K562 (cell line): ENCODE data around the gene UPK2. TPM values are rescaled to one million over a fixed set of nuclear protein-coding genes. Genes with fewer than 3 reads are reported as not detected.
A peak's percentile ranks its signal among the peaks of the same experiment; 100 is the strongest.

Source experiments
- ARNT ChIP-seq, 2 experiments: fragments of 450-650 bp; IDR thresholded peaks; 2 replicates each; pipeline ENCODE4 v1.6.1; 2016; ENCODE audit warnings: mild to moderate bottlenecking in 1 of 2
- ATF7 ChIP-seq: fragments of 450-650 bp; IDR thresholded peaks from 2 replicates; pipeline ENCODE4 v1.7.1; 2014; ENCODE audit warnings: mild to moderate bottlenecking, moderate library complexity
- BRF2 ChIP-seq: IDR thresholded peaks from 3 replicates; pipeline ENCODE4 v1.6.1; 2011; ENCODE audit warnings: borderline replicate concordance, mild to moderate bottlenecking; ENCODE audit not compliant: insufficient read length, insufficient read depth
- CCAR2 ChIP-seq: fragments of 200-400 bp; formaldehyde crosslinking; IDR thresholded peaks from 2 replicates; pipeline ENCODE4 v1.6.1; 2017; ENCODE audit warnings: mild to moderate bottlenecking, low read depth, low read length
- GATA2 ChIP-seq: sonication (generic); formaldehyde crosslinking; IDR thresholded peaks from 2 replicates; pipeline ENCODE4 v1.4.0; 2020; ENCODE audit warnings: mild to moderate bottlenecking, missing genetic modification reagents
- HDAC6 ChIP-seq: IDR thresholded peaks from 2 replicates; pipeline ENCODE4 v1.6.1; 2012; ENCODE audit warnings: low read depth, mild to moderate bottlenecking, control low read depth, inconsistent platforms, low read length, moderate library complexity
- HMGXB4 ChIP-seq: sonication (generic); formaldehyde crosslinking; IDR thresholded peaks from 2 replicates; pipeline ENCODE4 v1.8.1; 2023; ENCODE audit warnings: mild to moderate bottlenecking, missing genetic modification reagents
- NFYB ChIP-seq: IDR thresholded peaks from 2 replicates; pipeline ENCODE4 v1.6.1; 2011; ENCODE audit warnings: mild to moderate bottlenecking, moderate library complexity; ENCODE audit not compliant: insufficient read length; ENCODE audit errors: extremely low read depth
- PRMT5 ChIP-seq: sonication (generic); formaldehyde crosslinking; IDR thresholded peaks from 2 replicates; pipeline ENCODE4 v1.5.0; 2020; ENCODE audit warnings: missing genetic modification reagents
- SNRNP70 ChIP-seq: fragments of 200-400 bp; formaldehyde crosslinking; optimal IDR thresholded peaks from 2 replicates; pipeline ENCODE3; 2017; ENCODE audit warnings: low read depth, low read length
- SREBF1 ChIP-seq: fragments of 150-350 bp; IDR thresholded peaks from 2 replicates; pipeline ENCODE4 v1.6.1; 2014; ENCODE audit warnings: antibody characterized with exemption, low read depth, low read length, borderline replicate concordance
- STAT6 ChIP-seq: sonication (generic); formaldehyde crosslinking; IDR thresholded peaks from 2 replicates; pipeline ENCODE4 v1.8.1; 2023; ENCODE audit warnings: mild to moderate bottlenecking, missing genetic modification reagents
- USF2 ChIP-seq: sonication (generic); formaldehyde crosslinking; IDR thresholded peaks from 2 replicates; pipeline ENCODE4 v1.5.0; 2020; ENCODE audit warnings: missing genetic modification reagents
- YBX1 ChIP-seq: fragments of 450-650 bp; IDR thresholded peaks from 2 replicates; pipeline ENCODE4 v1.7.1; 2016; ENCODE audit warnings: mild to moderate bottlenecking
- ZNF232 ChIP-seq: sonication (generic); formaldehyde crosslinking; IDR thresholded peaks from 2 replicates; pipeline ENCODE4 v1.8.0; 2022; ENCODE audit warnings: mild to moderate bottlenecking, missing genetic modification reagents
- ZNF277 ChIP-seq: fragments of 250-450 bp; sonication (Bioruptor Pico); IDR thresholded peaks from 2 replicates; pipeline ENCODE4 v1.8.0; 2022; ENCODE audit warnings: inconsistent platforms, mild to moderate bottlenecking, moderate library complexity, borderline replicate concordance
- ZNF584 ChIP-seq: fragments of 200-800 bp; sonication (Bioruptor generic); IDR thresholded peaks from 2 replicates; pipeline ENCODE4 v1.6.1; 2016; ENCODE audit warnings: low read depth, mild to moderate bottlenecking, missing genetic modification characterization, missing compliant biosample characterization
- ZNF589 ChIP-seq: fragments of 200-800 bp; sonication (Bioruptor generic); IDR thresholded peaks from 2 replicates; pipeline ENCODE4 v1.6.1; 2016; ENCODE audit warnings: low read depth, missing genetic modification characterization, missing compliant biosample characterization
- ZNF696 ChIP-seq: fragments of 250-450 bp; sonication (Bioruptor Pico); conservative IDR thresholded peaks from 2 replicates; pipeline ENCODE4 v1.4.0; 2020; ENCODE audit warnings: mild to moderate bottlenecking, moderate library complexity
- ZNF778 ChIP-seq: fragments of 450-650 bp; formaldehyde crosslinking; IDR thresholded peaks from 2 replicates; pipeline ENCODE4 v1.4.0; 2020; ENCODE audit warnings: mild to moderate bottlenecking, moderate library complexity
- polyA plus RNA-seq, 8 experiments: library from polyadenylated mRNA; depleted of rRNA in 4 of 8; stranded (reverse) in 5 of 8; unstranded in 3 of 8; fragments of >200 nt; fragmentation: Nextera tagmentation in 2 of 8; fragmentation: Illumina TruSeq in 1 of 8; extraction: Ambion mirVana in 2 of 8; extraction: Trizol in 1 of 8; gene quantifications; 2 replicates each; pipeline versions ENCODE4 v1.2.1 to v1.2.3, GENCODE V29; 2011 to 2014; ENCODE audit warnings: inconsistent platforms in 1 of 8, missing spikeins in 1 of 8
- total RNA-seq, 7 experiments: library from RNA; depleted of rRNA in 6 of 7; stranded (reverse); fragments of >200 nt in 6 of 7; fragmentation: Illumina TruSeq in 2 of 7; extraction: Trizol in 2 of 7; gene quantifications; 2 replicates each; pipeline versions ENCODE4 v1.2.1 to v1.2.3, GENCODE V29; 2011 to 2021; ENCODE audit warnings: low replicate concordance in 1 of 7

UPK2 gene
- total and polyA plus RNA-seq, 9 of the 15 experiments (the other 6 are each of a cell fraction or from before 2014, with no cell fraction given) = not detected

- TF ChIP-seq CCAR2 (no peak), ZNF589 (CRISPR knock-in tag) (no peak), SNRNP70 (no peak), STAT6 (CRISPR knock-in tag) (no peak), HMGXB4 (peak; percentile 65; the same call in 1 of the 2 replicates), ATF7 (peak; percentile 48; the same call in 1 of the 2 replicates), SREBF1 (0 out of 2 replicates have a peak, but pooled peaks have one; percentile 23), PRMT5 (no peak), GATA2 (CRISPR knock-in tag) (no peak), USF2 (CRISPR knock-in tag) (peak; percentile 56; the same call in 1 of the 2 replicates), ZNF696 (no peak), ZNF584 (CRISPR knock-in tag) (no peak), NFYB (no peak), ZNF232 (CRISPR knock-in tag) (no peak), ZNF778 (no peak), ZNF277 (CRISPR knock-in tag) (no peak), YBX1 (no peak), BRF2 (no peak), HDAC6 (no peak), ARNT (IDR thresholded peaks at IDR 0.05) (peak in 1 of 2 experiments; percentile 54; a peak in 2 of 4 replicates)
Observed at GRCh38 chr11:118980191-118980881, 24.2 kb downstream of the UPK2 start (continued).
